ENCODE results near the gene PSMB10.

DNA sequence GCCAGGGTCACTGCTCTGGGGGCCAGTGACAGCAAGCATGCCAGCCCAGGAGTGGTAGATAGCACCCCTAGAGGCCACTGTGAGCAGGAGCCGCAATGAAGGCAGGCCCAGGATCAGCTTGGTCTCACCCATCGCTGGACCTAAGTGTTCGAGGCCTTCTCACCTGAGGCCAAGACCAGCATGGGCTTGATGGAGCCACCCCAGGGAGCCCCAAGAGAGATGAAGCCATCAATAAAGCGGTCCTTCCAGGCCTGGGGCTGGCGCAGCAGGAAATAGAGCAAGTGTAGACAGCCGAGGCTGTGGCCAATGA is 5.5 kb upstream of the PSMB10 start:
- TF ChIP-seq, protein P1, sequence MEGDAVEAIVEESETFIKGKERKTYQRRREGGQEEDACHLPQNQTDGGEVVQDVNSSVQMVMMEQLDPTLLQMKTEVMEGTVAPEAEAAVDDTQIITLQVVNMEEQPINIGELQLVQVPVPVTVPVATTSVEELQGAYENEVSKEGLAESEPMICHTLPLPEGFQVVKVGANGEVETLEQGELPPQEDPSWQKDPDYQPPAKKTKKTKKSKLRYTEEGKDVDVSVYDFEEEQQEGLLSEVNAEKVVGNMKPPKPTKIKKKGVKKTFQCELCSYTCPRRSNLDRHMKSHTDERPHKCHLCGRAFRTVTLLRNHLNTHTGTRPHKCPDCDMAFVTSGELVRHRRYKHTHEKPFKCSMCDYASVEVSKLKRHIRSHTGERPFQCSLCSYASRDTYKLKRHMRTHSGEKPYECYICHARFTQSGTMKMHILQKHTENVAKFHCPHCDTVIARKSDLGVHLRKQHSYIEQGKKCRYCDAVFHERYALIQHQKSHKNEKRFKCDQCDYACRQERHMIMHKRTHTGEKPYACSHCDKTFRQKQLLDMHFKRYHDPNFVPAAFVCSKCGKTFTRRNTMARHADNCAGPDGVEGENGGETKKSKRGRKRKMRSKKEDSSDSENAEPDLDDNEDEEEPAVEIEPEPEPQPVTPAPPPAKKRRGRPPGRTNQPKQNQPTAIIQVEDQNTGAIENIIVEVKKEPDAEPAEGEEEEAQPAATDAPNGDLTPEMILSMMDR (IDR thresholded peaks at IDR 0.05): peak; percentile 47 to 68 (median 58)
- TF ChIP-seq POLR2A (IDR thresholded peaks at IDR 0.05): no peak

Measured in upper lobe of left lung (tissue), 4 donors.